ENCODE data around the gene SPTSSA.
"Not testable (repeated sequence)": the region's sequence is repeated elsewhere in the genome, so short reads cannot be mapped to it uniquely, and the experiment has no call there.

The SPTSSA gene, protein sequence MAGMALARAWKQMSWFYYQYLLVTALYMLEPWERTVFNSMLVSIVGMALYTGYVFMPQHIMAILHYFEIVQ
- total RNA-seq, result 2.9 to 5.0 reads per million in 2 donors

DNA sequence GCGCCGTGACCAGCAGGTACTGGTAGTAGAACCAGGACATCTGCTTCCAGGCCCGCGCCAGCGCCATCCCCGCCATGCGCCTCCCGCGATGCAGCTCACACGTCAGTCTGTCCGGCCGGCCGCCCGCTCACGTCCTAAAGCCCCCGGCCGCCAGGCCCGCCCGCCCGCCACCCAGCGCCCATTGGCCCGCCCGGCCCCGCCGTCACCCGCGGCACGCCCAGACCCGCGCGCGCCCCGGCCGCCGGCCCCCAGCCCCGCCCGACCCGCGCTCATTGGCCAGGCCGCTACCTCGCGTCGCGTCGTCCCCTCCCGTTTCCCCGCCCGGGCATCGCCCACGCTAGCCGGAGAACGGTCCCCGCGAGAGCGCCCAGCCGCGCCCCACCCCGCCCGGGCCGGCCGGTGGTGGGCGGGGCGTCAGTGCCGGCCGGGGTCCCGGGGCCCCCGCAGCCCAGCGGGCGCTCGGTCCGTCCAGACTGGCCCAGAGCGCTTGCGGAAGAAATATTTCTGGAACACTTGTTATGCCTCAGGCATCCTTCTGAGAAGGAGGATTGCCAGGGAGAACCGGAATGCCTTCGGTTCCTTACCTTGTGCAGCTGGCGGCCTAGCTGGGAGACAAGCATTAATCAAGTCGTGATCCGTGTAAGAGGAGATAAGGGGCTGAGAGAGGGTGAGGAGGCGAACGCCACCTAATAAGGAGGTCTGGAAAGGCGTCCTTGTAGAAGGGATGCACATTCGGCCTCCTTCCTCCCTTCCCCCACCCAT is at the start of gene SPTSSA:
SPTSSA (minus strand) TSS at position 109 of the 762 bp plus-strand sequence; CDS start at position 76, 33 bp downstream.
- peak; percentile 82 for DNase-seq

DNA sequence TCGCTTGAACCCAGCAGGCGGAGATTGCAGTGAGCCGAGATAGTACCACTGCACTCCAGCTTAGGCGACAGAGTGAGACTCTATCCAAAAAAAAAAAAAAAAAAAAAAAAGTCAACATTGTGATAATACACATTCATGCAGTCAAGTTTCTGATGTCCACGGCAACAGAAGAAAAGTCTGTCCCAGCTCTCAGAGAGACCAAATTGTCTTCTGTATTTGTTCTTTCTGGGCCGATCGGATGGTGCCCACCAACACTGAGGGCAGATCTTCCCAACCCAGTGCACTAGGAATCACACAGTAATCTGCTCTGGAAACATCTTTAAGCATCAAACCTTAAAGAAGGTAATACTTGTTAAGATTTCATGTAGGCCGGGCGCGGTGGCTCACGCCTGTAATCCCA is 45.8 kb upstream of the SPTSSA start:
- no peak for DNase-seq

DNA sequence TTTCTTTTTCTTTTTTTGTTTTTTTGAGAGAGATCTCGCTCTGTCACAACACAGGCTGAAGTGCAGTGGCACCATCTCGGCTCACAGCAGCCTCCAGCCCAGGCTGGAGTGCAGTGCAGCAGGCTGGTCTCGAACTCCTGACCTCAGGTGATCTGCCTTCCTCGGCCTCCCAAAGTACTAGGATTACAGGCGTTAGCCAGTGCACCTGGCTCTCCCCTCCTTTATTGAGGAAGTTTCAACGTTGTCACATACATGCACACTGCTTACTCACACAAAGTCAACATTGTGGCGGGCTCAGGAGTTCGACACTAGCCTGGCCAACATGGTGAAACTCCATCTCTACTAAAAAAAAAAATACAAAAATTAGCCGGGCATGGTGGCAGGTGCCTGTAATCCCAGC is 45.4 kb upstream of the SPTSSA start:
- no peak for DNase-seq

DNA sequence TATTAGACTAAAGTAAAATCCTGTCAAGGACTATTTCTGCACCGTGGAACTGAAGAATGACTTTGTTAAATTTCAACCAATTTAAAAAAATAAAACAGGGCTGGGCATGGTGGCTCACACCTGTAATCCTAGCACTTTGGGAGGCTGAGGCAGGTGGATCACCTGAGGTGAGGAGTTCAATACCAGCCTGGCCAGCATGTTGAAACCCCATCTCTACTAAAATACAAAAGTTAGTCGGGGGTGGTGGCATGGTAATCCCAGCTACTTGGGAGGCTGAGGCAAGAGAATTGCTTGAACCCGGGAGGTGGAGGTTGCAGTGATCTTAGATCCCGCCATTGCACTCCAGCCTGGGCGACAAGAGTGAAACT is 43.1 kb upstream of the SPTSSA start:
- not testable (repeated sequence) for DNase-seq

DNA sequence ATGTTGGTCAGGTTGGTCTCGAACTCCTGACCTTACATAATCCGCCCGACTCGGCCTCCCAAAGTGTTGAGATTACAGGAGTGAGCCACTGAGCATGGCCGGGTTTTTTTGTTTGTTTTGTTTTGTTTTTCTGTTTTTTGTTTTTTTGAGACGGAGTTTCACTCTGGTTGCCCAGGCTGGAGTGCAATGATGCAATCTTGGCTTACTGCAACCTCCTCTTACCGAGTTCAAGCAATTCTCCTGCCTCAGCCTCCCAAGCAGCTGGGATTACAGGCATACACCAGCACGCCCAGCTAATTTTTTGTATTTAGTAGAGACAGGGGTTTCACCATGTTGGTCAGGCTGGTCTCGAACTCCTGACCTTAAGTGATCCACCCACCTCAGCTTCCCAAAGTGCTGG is 42.0 kb upstream of the SPTSSA start:
- not testable (repeated sequence) for DNase-seq

DNA sequence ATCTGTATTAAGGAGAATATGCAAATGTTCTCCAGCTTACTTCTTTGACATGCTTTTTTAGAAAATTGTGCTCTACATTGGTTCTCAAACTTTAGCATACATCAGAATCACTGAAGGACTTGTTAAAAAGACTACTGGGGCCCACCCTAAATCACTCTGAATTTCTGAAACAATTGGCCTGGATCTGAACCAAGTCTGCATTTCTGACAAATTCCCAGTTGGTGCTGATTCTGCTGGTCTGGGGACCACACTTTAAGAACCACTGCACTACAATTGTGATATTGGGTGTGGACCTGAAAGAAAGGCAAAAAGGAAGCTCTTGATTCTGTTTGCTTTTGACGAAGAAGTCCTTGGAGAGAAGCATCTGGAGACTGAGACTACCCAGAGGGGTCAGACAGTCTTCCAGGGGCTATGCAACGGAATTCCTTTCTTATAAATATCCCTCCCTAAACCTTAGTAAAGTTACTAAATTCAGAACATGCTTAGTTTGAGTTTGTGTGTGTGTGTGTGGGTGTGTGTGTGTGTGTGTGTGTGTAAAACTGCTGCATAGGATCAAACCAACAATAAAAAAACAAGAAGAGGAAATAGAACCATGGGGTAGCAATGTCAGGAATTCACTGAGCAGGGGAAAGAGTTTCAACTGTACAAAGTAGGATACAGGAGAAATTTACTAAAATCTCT is 40.6 kb upstream of the SPTSSA start:
- no peak for DNase-seq

DNA sequence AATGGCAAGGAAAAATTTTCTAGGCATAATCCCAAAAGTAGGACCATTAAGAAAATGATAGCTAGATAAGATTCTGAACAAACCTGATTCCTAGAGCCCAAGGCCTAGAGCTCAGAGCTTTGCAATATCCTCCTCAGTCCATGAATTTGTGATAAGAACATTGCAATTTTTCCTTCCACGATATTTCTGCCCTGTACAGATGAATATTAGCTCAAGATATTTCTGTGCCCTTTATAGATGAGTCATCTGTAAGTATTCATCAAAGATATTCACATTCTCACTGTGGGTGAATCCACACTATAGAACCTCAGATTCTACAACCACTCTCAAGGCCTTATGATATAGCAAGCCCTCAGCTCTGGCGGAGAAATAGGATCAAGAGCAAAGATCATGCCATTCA is 40.0 kb upstream of the SPTSSA start:
- no peak for DNase-seq

DNA sequence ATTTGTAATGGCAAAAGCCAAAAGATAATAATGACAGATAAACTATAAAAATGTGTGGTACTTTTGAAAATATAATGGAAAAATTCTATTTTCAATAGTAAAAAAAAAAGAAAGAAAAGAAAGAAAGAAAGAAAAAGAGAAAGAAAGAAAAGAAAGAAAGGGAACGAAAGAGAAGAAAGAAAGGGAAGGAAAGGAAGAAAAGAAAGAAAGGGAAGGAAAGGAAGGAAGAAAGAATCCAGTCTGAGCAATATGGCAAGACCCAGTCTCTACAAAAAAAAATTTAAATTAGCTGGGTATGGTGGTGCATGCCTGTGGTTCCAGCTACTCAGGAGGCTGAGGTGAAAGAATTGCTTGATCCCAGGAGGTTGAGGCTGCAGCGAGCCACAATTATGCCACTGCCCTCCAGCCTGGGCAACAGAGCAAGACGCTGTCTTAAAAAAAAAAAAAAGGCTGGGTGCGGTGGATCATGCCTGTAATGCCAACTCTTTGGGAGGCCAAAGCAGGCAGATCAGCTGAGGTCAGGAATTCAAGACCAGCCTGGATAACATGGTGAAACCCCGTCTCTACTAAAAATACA is 39.1 kb upstream of the SPTSSA start:
- no peak for DNase-seq

DNA sequence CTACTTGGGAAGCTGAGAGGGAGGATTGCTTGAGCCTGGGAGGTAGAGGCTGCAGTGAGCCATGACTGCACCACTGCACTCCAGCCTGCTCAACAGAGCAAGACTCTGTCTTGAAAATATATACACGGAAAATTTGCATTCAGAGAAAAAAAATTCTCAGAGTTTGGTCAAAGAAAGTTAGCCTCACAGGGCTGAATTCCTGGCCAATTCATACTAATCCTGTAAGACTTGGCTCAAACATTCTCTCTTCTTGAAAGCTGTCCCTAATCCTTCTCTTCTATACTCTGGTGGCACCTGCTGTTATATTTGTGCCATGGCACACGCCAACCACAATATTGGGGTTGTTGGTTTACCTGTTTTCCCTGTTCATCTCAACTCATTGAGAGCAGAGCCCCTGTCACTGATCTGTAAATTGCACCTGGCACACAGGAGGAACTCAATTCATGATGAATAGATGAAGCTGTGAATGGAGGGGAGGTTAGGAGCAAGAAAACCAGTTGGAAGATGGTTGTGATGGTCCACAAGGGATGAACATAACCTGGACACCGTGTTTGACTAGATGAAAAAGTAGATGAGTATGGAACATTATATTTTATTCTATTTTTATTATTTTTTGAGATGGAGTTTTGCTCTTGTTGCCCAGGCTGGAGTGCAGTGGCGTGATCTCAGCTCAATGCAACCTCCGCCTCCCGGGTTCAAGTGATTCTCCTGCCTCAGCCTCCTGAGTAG is 36.8 kb upstream of the SPTSSA start:
- no peak for DNase-seq

DNA sequence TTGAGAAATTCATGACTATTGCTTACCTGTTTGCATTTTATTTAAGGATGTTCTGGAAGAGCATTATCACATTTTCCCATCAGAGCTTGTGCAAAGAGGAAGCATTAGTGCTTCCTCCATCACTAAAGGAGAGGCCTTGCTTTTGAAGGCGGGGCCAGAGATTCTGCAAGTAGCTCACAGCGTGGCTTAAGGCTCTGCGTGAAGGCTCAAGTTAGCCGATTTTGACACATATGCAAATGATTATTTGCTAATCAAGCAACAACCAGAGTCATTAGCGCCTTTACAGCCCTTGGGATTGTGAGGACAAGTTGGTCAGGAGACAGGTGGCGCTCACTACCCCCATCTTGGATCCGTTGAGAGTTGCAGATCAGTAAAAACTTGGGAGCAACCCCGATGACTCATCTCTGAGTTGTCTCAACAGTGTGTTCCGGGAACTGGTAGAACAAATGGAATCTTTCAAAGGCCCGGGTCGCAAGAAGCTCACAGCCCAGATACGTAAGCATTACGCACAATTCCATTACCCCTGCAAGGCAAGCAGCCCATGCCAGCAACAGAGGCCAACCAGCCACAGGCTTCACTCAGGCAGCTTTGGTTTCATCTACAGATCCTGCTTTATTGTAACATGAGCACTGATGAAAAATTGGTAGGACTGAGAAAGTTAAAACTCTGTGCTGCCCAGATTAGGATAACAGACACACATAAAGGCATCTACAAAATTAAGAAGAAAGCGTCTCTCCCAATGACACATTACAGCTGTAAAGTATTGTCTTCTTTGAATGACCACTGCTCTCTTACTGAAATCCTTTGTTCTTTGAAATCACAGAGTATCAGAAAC is 34.9 kb upstream of the SPTSSA start:
- DNase-seq, result no peak

DNA sequence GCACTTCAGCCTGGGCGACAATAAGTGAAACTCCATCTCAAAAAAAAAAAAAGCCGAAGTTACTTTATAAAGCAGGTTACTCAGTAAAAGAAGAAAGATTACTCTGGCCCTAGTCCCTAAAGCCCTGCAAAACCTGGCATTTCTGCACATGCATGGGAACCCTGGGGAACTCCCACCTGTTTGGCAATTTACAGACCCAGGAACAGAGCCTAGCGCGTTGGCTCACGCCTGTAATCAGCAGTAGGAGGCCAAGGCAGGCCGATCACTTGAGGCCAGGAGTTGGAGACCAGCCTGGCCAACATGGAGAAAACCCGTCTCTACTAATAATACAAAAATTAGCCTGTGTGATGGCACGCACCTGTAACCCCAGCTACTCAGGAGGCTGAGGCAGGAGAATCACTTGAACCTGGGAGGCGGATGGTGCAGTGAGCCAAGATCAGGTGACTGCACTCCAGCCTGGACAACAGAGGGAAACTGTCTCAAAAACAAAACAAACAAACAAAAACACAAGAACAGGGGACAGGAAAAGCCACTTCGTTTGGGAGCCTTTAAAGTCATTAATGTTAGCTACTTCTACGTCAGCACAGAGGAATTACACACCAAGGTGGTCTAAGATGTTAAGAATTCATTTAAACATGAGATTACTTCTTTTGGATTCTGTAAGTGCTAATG is 34.1 kb upstream of the SPTSSA start:
- DNase-seq, result no peak

DNA sequence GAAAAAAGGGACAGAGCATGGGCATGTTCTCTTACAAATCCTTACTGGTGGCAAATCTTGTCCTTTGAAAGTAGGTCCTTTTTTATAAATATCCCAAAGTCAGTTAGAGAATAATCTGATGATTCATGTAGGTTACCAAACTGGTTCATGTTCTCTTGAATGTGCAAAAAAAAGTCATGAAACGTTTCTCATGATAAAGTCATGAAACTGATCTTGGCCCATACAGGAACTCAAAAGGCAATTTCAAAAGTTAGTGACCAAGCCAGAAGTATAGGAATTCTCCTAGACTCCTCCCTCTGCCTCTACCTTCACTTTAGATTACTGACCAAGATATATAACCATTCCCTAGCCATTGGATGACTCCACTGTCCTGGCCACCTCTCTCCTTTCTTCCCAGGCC is 27.3 kb upstream of the SPTSSA start:
- DNase-seq, result no peak

DNA sequence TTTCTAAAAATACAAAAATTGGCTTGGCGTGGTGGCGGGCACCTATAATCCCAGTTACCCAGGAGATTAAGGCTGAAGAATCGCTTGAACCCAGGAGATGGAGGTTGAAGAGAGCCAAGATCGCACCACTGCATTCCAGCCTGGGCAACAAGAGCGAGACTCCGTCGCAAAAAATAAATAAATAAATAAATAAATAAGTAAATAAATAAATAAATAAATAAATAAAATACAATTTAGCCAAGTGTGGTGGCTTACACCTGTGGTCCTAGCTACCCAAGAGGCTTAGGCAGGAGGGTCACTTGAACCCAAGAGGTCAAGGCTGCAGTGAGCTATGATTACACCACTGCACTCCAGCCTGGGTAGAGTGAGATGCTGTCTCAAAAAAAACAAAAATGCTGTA is 26.5 kb upstream of the SPTSSA start:
- DNase-seq, result no peak

DNA sequence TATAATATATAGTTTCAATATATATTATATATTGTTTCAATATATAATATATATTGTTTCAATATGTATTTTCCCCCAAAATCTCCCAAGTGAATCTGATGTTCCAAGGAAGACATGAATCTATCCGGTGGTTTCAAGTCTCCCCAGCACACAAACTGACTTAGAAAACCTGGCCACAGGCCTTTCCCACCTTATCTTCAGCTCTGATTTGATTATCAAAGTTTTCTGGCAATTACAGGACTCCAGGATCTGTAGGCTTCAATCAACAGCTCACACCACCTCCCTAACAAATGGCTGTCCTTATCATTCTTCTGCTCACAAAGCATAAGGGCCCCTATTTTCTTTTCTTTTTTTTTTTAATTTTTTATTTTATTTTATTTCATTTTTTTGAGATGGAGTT is 22.7 kb upstream of the SPTSSA start:
- no peak for DNase-seq

DNA sequence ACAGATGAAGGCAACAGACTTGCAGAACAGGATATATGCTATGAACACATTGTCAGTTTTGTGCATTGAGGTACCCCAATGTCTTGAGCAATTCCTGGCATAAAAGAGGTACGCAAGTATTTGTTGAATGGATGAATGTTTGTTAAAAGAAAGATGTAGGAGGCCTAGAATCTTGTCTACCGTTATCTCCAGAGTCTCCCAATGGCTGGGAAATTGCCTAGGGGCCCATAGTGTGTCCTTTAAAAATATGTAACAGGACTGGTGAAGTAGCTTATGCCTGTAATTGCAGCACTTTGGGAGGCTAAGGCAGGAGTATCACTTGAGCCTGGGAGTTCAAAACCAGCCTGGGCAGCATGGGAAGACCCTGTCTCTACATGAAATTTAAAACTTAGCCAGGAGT is 20.4 kb upstream of the SPTSSA start:
- DNase-seq, result no peak

DNA sequence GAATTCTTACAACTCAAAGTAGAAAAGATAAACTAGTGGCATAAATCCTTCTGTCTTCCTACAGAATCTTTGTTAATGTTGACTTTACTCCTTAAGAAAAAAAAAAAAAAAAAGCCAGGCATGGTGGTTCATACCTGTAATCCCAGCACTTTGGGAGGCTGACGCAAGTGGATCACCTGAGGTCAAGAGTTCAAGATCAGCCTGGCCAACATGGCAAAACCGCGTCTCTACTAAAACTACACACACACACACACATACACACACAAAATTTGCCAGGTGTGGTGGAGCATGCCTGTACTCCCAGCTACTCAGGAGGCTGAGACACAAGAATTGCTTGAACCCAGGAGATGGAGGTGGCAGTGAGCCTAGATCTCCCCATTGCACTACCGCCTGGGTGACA is 17.7 kb upstream of the SPTSSA start:
- DNase-seq, result no peak

DNA sequence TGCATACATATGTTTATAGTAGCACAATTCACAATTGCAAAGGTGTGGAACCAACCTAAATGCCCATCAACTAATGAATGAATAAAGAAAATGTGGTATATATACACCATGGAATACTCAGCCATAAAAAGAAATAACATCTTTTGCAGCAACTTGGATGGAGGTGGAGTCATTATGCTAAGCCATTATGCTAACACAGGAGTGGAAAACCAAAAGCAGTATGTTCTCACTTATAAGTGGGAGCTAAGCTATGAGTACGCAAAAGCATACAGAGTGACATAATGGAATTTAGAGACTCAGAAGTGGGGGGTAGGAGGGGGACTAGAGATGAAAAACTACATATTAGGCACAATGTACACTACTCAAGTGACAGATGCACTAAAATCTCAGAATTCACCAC is 16.2 kb upstream of the SPTSSA start:
- DNase-seq, result no peak

DNA sequence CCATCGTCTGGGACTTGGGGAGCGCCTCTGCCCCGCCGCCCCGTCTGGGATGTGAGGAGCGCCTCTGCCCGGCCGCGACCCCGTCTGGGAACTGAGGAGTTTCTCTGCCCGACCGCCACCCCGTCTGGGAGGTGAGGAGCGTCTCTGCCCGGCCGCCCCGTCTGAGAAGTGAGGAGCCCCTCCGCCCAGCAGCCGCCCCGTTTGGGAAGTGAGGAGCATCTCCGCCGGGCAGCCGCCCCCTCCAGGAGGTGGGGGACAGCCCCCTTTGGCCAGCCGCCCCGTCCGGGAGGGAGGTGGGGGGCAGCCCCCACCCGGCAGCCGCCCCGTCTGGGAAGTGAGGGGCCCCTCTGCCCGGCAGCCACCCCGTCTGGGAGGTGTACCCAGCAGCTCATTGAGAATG is 14.0 kb upstream of the SPTSSA start:
- not testable (repeated sequence) for DNase-seq

DNA sequence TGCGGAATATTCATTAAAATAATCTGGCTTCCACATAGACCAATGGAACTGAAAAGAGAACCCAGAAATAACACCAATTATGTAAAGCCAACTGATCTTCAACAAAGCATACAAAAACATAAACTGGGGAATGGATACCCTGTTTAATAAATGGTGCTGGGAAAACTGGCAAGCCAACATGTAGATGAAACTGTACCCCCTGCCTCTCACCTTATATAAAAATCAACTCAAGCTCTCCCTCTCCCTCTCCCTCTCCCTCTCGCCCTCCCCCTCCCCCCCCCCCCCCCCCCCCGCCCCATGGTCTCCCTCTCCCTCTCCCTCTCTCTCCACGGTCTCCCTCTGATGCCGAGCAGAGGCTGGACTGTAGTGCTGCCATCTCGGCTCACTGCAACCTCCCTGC is 13.1 kb upstream of the SPTSSA start:
- DNase-seq, result no peak

DNA sequence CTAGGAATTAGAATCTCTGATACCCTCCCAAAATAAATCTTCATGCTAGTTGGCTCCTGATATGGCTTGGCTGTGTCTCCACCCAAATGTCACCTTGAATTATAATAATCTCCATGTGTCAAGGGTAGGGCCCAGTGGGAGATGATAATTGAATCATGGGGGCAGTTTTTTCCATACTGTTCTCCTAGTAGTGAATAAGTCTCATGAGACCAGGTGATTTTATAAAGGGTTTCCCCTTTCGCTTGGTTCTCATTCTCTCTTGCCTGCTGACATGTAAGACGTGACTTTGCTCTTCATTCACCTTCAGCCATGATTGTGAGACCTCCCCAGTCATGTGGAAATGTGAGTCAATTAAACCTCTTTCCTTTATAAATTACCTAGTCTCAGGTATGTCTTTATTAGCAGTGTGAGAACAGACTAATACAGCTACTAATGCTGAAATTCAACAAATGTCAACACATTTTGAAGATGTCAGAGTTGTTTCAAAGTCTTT is 12.2 kb upstream of the SPTSSA start:
- no peak for DNase-seq

DNA sequence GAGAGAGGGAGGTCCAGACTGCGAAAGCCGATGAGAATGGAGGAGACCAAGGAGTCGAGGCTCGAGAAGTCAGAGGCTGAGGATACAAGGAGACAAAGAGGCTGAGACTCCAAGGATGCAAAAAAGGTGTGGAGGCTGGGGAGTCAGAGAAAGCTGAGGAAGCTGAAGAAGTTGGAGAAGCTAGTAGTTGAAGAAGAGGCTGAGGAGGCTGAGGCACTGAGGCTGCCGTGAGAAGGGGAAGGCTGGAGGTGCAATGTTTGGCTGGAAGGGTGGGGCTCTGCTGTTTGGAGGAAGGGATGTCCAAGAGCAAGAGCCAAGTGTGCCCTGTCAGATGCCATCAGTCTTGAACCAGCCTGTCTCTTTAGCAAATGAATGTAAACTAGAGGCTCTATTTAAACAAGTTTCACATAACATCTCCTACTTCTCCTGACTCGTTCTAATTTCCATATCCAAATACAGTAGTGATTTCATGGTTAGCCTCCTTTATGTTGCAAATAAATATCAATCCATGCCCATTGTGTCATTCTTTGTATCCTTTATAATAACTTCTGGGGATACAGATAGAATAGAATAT is 10.8 kb upstream of the SPTSSA start:
- no peak for DNase-seq
